ENCODE data around the gene VWF. TPM values are rescaled to one million over a fixed set of nuclear protein-coding genes. Genes with fewer than 3 reads are reported as not detected.

VWF gene
- total and polyA plus RNA-seq, 2 of the 4 experiments (the other 2 are of a cell fraction) = under 0.01 to 0.09 TPM

- no TSS peak for BruUV-seq (replicated peaks)
- intact Hi-C loops (cut with micrococcal nuclease) (no loop called here), in situ Hi-C loops (cut with MboI; ENCODE audit: low sequenced_read_pairs) (no loop called here), dilution Hi-C loops (cut with HindIII; ENCODE audit: low sequenced_read_pairs, unreplicated experiment) (no loop called here)
- Histone ChIP-seq H2AFZ (replicated peaks; ENCODE audit: low read length, poor library complexity) (peak overlapping the region; percentile 73), H3K27ac (ENCODE audit: insufficient read depth, low read length) (no peak overlapping the region), H3K14ac (replicated peaks; ENCODE audit: low read depth, low read length) (peak overlapping the region; percentile 87), H3K4me3 (ENCODE audit: insufficient read depth, low read depth, low read length) (no peak overlapping the region), H3K18ac (ENCODE audit: low read depth, low read length) (peak overlapping the region; percentile 2; the same call in 1 of the 2 replicates), H4K8ac (ENCODE audit: low read depth in 2 of 2, low read length in 2 of 2) (peak overlapping the region; percentile 31 to 90; a peak in 2 of 4 replicates), H4K91ac (ENCODE audit: insufficient read depth, low read depth, low read length) (peak overlapping the region; percentile 66), H3K23ac (ENCODE audit: low read depth, low read length) (peak overlapping the region; percentile 16; the same call in 1 of the 2 replicates), H3K9me1 (ENCODE audit: insufficient read depth, low read length) (peaks cover 15% of the 10 kb centered on the region), H4K5ac (ENCODE audit: low read depth, low read length) (peak overlapping the region; percentile 42), H2AK9ac (replicated peaks; ENCODE audit: low read depth, low read length, poor library complexity) (peak overlapping the region; percentile 15), H3K27me3 (ENCODE audit: control insufficient read depth, insufficient read depth, low read length) (no peaks in the 10 kb centered on the region), H3K9me3 (ENCODE audit: control insufficient read depth, insufficient read depth, low read length) (no peaks in the 10 kb centered on the region), H3K4me2 (ENCODE audit: low read depth, low read length) (no peak overlapping the region), H3K4me1 (ENCODE audit: control insufficient read depth, insufficient read depth, low read length) (peaks cover 15% of the 10 kb centered on the region), H3K79me1 (ENCODE audit: low read depth in 1 of 2, low read length in 2 of 2) (no peaks in the 10 kb centered on the region), H3K56ac (ENCODE audit: extremely low read depth, insufficient read depth, low read length) (no peak overlapping the region), H2BK20ac (ENCODE audit: low read depth, low read length) (peak overlapping the region; percentile 92), H4K20me1 (ENCODE audit: insufficient read depth, low read length) (no peaks in the 10 kb centered on the region), H2BK5ac (ENCODE audit: low read depth, low read length, poor library complexity, severe bottlenecking) (peak overlapping the region; percentile 18), H2BK15ac (ENCODE audit: low read depth, low read length) (peak overlapping the region; percentile 34; the same call in 1 of the 3 replicates), H3K9ac (ENCODE audit: low read depth, low read length) (no peak overlapping the region), H3K4ac (ENCODE audit: low read depth, low read length) (peak overlapping the region; percentile 92), H3K36me3 (ENCODE audit: control insufficient read depth, insufficient read depth, low read length) (no peaks in the 10 kb centered on the region), H2BK120ac (ENCODE audit: low read depth, low read length) (peak overlapping the region; percentile 92), H2AK5ac (ENCODE audit: low read depth, low read length) (peak overlapping the region; percentile 89)
- CTCF ChIA-PET = no interaction called here
- POLR2A ChIA-PET (ENCODE audit: unreplicated experiment) = no interaction called here
- no CpG with 5 or more reads among the region's 11 CpGs for WGBS, 2 experiments (ENCODE audit: extremely low coverage in 2 of 2, insufficient read length in 1 of 2)
- no peak for ATAC-seq (ENCODE audit: low read depth)
- TF ChIP-seq RFX5 (IDR thresholded peaks at IDR 0.05; ENCODE audit: low read depth, low read length) = no peak
- no peak for TF ChIP-seq ELK1 (IDR thresholded peaks at IDR 0.05; ENCODE audit: borderline replicate concordance, low read depth, low read length)
- no peak for TF ChIP-seq RAD21 (IDR thresholded peaks at IDR 0.05; ENCODE audit: low read length)
- DNase-seq = no peak
Measured at GRCh38 chr12:6158749-6159148, 34.3 kb upstream of the VWF start.

Measured in IMR-90 (cell line).